Testis (tissue), 3 donors: ENCODE results near the gene DDX39B. TPM values are rescaled to one million over a fixed set of nuclear protein-coding genes. Genes with fewer than 3 reads are reported as not detected.
"Not testable (repeated sequence)": the region's sequence is repeated elsewhere in the genome, so short reads cannot be mapped to it uniquely, and the experiment has no call there.

Experiments
- DNase-seq: peaks from one replicate; pipeline ENCODE4 v3.0.0-alpha.2; 2019
- H3K27ac ChIP-seq, 2 donors: fragments of 200-600 bp; sonication (generic); one replicate each; pipeline ENCODE4 v1.5.1; 2019
- H3K27me3 ChIP-seq: fragments of 200-600 bp; sonication (generic); one replicate; pipeline ENCODE4 v1.5.1; 2019
- H3K36me3 ChIP-seq: fragments of 200-600 bp; sonication (generic); one replicate; pipeline ENCODE4 v1.5.1; 2017; ENCODE audit warnings: low read depth; ENCODE audit errors: missing control alignments
- H3K4me1 ChIP-seq: fragments of 200-600 bp; sonication (generic); one replicate; pipeline ENCODE4 v1.5.1; 2019
- H3K4me3 ChIP-seq, 2 donors: fragments of 200-600 bp; sonication (generic); one replicate each; pipeline ENCODE4 v1.5.1; 2017 to 2019
- H3K9me3 ChIP-seq: fragments of 200-600 bp; sonication (generic); one replicate; pipeline ENCODE4 v1.5.1; 2017
- POLR2A ChIP-seq: fragments of 450-650 bp; IDR thresholded peaks from one replicate; pipeline ENCODE4 v1.6.1; 2017; ENCODE audit warnings: antibody characterized with exemption, mild to moderate bottlenecking, moderate library complexity
- WGBS, 2 donors: methylation state at CpG; one replicate each; pipeline ENCODE4 v1.1.5; 2018; 5-methylcytosine and 5-hydroxymethylcytosine counted together
- intact Hi-C: fragments of 100-400 bp; cut with DNase I; formaldehyde crosslinking; loops from one replicate; pipeline ENCODE4 v1.15.1; 2023; ENCODE audit warnings: low total_unique reads
- polyA plus RNA-seq: library from polyadenylated mRNA; stranded (reverse); fragments of 350-450 nt; fragmentation: Illumina TruSeq; extraction: RNeasy Lipid Tissue Mini Kit (QIAGEN cat#74804); gene quantifications from one replicate; pipeline ENCODE4 v1.2.3, GENCODE V29; 2014; ENCODE audit warnings: low read depth, low replicate concordance; ENCODE audit not compliant: insufficient read depth
- total RNA-seq, 2 donors: library from RNA; depleted of rRNA; stranded (reverse); fragments of >200 nt; gene quantifications; one replicate each; pipeline ENCODE4 v1.2.3, GENCODE V29; 2016
- TF ChIP-seq, protein P1 (sequence below), 3 experiments: fragments of 450-650 bp in 2 of 3; fragments of 200-600 bp in 1 of 3; sonication (generic) in 1 of 3; IDR thresholded peaks; one replicate each; pipeline ENCODE4 v1.5.1; 2016 to 2019; ENCODE audit warnings: antibody characterized with exemption in 3 of 3, mild to moderate bottlenecking in 2 of 3, moderate library complexity in 1 of 3

Gene DDX39B
- total and polyA plus RNA-seq, 3 donors from 2014 or later = 250 to 360 (median 312) TPM

DNA sequence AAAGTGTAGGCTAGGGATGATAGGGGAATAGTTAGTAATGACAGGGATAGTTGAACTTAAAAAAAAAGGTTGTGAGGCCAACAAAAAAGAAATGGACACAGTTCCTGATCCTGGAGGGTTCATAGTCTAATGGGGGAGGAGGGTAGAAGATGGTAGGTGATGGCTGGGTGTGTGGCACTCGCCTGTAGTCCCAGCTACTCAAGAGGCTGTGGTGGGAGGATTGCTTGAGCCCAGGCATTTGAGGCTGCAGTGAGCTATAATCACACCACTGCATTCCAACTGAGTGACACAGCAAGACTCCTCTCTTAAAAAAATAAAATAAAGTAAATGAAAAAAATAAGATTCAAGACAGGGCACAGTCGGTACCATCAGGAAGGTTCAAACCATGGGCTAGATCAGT, 46.2 kb downstream of the DDX39B start:
- H3K36me3 ChIP-seq = no peaks in the 10 kb centered on the region
- WGBS, 2 donors = 69 to 70% methylated on average over 2 of the region's 2 CpGs
- no peak overlapping the region for H3K27ac ChIP-seq
- H3K4me3 ChIP-seq = no peak overlapping the region
- no peaks in the 10 kb centered on the region for H3K27me3 ChIP-seq
- no peak for DNase-seq
- H3K4me1 ChIP-seq = peaks cover 6% of the 10 kb centered on the region
- no peaks in the 10 kb centered on the region for H3K9me3 ChIP-seq
- intact Hi-C loops = no loop called here
- no peak for TF ChIP-seq POLR2A
- TF ChIP-seq, protein P1, sequence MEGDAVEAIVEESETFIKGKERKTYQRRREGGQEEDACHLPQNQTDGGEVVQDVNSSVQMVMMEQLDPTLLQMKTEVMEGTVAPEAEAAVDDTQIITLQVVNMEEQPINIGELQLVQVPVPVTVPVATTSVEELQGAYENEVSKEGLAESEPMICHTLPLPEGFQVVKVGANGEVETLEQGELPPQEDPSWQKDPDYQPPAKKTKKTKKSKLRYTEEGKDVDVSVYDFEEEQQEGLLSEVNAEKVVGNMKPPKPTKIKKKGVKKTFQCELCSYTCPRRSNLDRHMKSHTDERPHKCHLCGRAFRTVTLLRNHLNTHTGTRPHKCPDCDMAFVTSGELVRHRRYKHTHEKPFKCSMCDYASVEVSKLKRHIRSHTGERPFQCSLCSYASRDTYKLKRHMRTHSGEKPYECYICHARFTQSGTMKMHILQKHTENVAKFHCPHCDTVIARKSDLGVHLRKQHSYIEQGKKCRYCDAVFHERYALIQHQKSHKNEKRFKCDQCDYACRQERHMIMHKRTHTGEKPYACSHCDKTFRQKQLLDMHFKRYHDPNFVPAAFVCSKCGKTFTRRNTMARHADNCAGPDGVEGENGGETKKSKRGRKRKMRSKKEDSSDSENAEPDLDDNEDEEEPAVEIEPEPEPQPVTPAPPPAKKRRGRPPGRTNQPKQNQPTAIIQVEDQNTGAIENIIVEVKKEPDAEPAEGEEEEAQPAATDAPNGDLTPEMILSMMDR (IDR thresholded peaks at IDR 0.05) = no peak

DNA sequence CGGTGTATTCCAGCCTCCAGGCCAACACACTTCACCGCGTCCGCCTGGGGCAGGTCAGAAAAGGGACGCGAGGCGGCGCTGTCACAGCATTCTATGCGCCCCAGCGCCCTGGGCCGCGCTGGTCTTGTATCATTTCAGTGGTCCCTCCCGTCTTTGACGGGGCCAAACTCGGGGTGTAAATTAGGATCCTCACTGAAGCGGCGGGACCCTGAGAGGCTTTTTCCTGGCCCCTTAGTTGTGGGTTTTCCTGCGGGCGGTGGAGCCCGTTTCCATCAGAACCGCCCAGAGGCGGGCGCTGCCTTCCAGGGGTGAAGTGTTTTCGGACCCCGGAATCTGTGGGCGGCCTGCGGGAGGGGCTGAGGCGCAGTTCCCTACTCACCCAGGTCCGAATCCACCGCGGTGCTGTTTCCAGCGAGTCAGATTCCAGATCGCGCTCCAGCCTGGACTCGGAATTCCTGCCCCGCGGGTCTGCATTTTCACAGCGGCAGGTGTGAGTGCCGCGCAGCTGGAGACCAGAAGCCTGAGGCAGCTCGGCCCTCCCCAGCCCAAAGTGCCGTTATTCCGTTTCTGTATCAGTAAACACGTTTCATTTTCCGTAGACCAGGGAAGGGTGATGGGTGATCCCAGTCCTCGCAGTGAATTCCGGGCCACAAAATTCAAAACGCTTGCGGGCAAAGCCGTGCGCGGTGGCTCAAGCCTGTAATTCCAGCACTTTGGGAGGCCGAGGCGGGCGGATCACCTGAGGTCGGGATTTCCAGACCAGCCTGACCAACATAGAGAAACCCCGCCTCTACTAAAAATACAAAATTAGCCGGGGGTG, 47.7 kb downstream of the DDX39B start:
- Histone ChIP-seq H3K9me3 (no peaks in the 10 kb centered on the region), H3K4me3 (peak overlapping the region; percentile 42), H3K36me3 (no peaks in the 10 kb centered on the region), H3K4me1 (peaks cover 6% of the 10 kb centered on the region), H3K27ac (peak overlapping the region in 1 of 2 donors; percentile 31), H3K27me3 (no peaks in the 10 kb centered on the region)
- peak; percentile 89 for DNase-seq
- 1 to 3% methylated on average over 28 to 55 of the region's 58 CpGs for WGBS, 2 donors
- intact Hi-C loops = no loop called here
- TF ChIP-seq, protein P1 (IDR thresholded peaks at IDR 0.05) = peak; percentile 39 to 69 (median 65)
- no peak for TF ChIP-seq POLR2A

DNA sequence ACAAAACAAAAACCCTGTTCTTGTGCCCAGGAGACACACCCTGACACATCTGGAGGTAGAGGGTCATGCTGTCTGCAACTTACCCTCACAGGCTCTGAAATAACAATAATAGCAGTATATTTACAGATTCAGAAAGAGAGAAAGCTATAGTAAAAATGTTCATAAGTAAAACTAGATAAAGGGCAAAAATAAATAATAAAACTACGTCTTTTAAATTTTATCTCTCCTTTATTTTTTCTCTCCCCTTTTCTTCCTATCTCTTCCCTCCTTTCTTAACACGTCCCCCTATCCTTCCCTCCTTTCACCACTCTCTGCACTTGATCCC, 48.3 kb downstream of the DDX39B start:
- H3K4me1 ChIP-seq, H3K36me3 ChIP-seq, H3K27ac ChIP-seq, H3K9me3 ChIP-seq, H3K4me3 ChIP-seq, intact Hi-C loops, H3K27me3 ChIP-seq, DNase-seq: not testable (repeated sequence)
- WGBS, 2 donors = 3% methylated on average over 2 of the region's 2 CpGs

DNA sequence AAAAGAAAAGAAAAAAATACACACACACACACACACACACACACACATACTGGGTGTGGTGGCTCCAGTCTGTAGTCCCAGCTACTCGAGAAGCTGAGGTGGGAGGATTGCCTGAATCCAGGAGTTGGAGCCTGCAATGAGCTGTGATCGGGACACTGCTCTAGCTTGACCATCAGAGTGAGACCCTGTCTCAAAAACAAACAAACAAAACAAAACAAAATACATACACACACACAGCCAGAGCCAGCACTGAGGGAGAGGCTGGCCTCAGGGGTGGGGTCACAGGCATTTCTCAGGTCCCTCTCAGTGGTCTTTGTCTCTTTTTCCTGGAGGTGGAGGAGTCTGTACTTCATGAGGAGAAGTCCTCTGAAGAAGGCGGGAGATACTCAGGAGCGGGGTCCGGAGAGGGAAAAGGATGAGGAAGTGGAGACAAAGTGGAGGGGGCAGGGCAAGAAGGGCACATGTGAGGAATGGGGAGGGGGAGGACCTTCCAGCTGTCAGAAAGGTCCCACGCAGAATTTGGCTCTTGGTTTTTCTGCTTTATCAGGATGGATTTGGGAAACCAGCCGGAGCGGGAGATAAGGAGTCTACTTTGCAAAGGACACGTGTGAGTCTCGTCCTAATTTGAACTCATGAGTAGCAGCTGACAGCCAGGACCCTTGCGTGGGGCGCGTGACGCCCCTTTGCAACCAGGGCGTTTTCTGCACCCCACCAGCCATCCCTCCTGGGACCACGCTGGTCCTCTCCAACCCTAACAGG, 51.5 kb downstream of the DDX39B start:
- Histone ChIP-seq H3K9me3 (no peaks in the 10 kb centered on the region), H3K4me1 (no peaks in the 10 kb centered on the region), H3K36me3 (no peaks in the 10 kb centered on the region), H3K27ac (no peak overlapping the region), H3K4me3 (no peak overlapping the region), H3K27me3 (no peaks in the 10 kb centered on the region)
- no peak for DNase-seq
- WGBS, 2 donors = 37 to 51% methylated on average over 14 to 16 of the region's 16 CpGs
- no peak for TF ChIP-seq POLR2A
- TF ChIP-seq, protein P1 (IDR thresholded peaks at IDR 0.05) = no peak
- intact Hi-C loops = no loop called here

DNA sequence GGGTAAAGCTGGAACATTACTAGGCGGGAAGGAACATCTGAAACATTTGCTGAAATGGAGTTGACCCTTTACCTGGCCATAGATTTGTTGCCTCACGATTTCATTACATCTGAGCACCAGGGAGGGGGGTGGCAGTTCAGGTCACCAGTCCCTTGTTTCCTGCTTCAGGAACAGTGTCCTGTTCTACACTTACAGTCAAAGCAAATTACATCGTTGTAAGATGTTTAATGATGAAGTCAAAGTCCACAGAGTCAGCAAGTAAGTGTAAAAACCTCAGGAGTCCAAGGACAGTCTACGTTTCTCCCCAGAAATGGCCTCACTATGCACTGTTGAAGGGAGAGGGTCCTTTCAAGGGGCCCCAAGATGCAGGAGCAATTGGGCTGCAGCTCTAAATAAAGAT, 52.7 kb downstream of the DDX39B start:
- TF ChIP-seq, protein P1 (IDR thresholded peaks at IDR 0.05) = no peak
- no peak for TF ChIP-seq POLR2A
- Histone ChIP-seq H3K27me3 (no peaks in the 10 kb centered on the region), H3K4me3 (no peak overlapping the region), H3K27ac (no peak overlapping the region), H3K9me3 (no peaks in the 10 kb centered on the region), H3K36me3 (no peaks in the 10 kb centered on the region), H3K4me1 (no peaks in the 10 kb centered on the region)
- intact Hi-C loops = no loop called here
- DNase-seq = no peak
- 86 to 88% methylated on average over 4 of the region's 4 CpGs for WGBS, 2 donors

DNA sequence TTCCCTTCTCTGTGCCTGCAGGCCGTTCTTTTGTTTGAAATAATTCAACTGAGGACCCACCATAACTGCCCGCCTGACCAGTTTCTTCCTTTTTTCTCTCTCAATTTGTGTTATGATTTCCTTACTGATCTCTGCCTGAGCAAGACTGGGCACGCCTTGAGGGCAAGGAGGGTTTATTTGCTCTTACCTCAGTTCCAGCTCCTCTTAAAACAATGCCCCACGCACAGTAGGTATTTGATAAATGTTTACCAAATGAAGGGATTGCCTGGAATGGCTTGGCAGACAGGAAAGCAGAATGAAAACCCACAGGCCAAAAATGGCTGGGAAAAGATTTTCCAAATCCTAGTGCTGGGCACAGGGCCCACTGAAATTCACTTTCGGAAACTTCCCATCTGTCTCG, 54.1 kb downstream of the DDX39B start:
- H3K9me3 ChIP-seq, H3K4me3 ChIP-seq, H3K4me1 ChIP-seq, intact Hi-C loops, H3K27ac ChIP-seq, H3K36me3 ChIP-seq, H3K27me3 ChIP-seq: not testable (repeated sequence)
- WGBS, 2 donors = 84 to 88% methylated on average over 5 to 6 of the region's 6 CpGs
- DNase-seq = peak; percentile 4

DNA sequence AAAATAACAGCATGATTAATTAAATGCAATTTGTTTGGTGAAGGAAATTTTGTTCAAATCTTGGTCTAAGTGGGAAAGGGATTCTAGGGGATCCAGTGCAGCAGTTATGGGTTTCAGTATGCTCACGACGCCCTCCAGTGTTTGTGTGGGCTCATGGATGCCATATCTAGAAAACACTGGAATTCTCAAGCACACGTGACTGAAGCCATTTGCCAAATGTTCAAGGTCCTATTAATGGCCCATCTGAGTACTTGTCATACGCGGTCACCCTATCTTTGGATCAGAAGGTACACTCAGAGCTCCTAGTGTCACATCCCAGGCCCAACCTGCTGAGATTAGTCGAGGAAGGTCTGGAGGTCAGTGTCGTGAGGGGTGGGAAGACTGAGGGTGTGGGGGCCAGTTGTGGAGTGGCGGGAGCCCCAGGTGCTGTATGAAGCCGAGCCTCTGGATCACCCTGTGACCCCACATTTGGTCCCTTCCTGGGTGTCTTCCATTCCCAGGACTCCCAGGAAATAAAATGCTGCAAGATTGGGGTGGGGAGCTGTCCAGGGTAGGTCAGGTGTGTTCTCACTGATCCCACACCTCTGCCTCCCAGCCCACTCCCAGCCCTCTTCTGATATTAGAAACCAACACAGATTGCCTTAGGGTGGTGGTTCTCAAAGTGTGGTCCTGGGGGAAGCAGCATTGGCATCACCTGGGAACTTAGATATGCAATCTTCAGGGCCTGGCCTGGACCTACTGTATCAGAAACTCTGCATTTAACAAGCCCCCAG, 55.6 kb downstream of the DDX39B start:
- intact Hi-C loops, H3K9me3 ChIP-seq, H3K27ac ChIP-seq, H3K27me3 ChIP-seq, H3K36me3 ChIP-seq, H3K4me3 ChIP-seq, DNase-seq, H3K4me1 ChIP-seq: not testable (repeated sequence)
- 71% methylated on average over 2 of the region's 9 CpGs; no CpG with 5 or more reads in 1 of the 2 donors for WGBS, 2 donors
